Small intestine (tissue), 7 donors: ENCODE results near the gene PRG3. TPM values are rescaled to one million over a fixed set of nuclear protein-coding genes. Genes with fewer than 3 reads are reported as not detected.

Source experiments
- DNase-seq, 2 donors: peaks; one replicate each; pipeline versions ENCODE4 v3.0.0 to v3.0.0-alpha.2; 2013
- FAIRE-seq: peaks from 2 replicates; lab custom pipeline; 2012; peaks lifted over from hg19 to GRCh38; lab: Jason Lieb, UNC
- H3K27ac ChIP-seq, 3 donors: one replicate each; pipeline ENCODE4 v1.5.1; 2013; ENCODE audit warnings: low read length in 2 of 3, mild to moderate bottlenecking in 2 of 3, control low read depth in 1 of 3, inconsistent platforms in 1 of 3, low read depth in 1 of 3, moderate library complexity in 1 of 3
- H3K27me3 ChIP-seq, 3 donors: one replicate each; pipeline ENCODE4 v1.6.1; 2013; ENCODE audit warnings: low read length in 3 of 3, inconsistent platforms in 1 of 3; ENCODE audit not compliant: control insufficient read depth in 3 of 3, insufficient read depth in 3 of 3
- H3K36me3 ChIP-seq, 3 donors: one replicate each; pipeline ENCODE4 v1.6.1; 2013; ENCODE audit warnings: low read length in 3 of 3, inconsistent platforms in 1 of 3, low read depth in 1 of 3, mild to moderate bottlenecking in 1 of 3, moderate library complexity in 1 of 3; ENCODE audit not compliant: control insufficient read depth in 3 of 3, insufficient read depth in 2 of 3
- H3K4me1 ChIP-seq, 3 donors: one replicate each; pipeline ENCODE4 v1.6.1; 2013; ENCODE audit warnings: low read length in 2 of 3, inconsistent platforms in 1 of 3, low read depth in 1 of 3, mild to moderate bottlenecking in 1 of 3, moderate library complexity in 1 of 3; ENCODE audit not compliant: control insufficient read depth in 3 of 3, insufficient read depth in 2 of 3
- H3K4me3 ChIP-seq, 3 donors: one replicate each; pipeline ENCODE4 v1.5.1; 2013; ENCODE audit warnings: low read length in 3 of 3, control low read depth in 1 of 3, inconsistent platforms in 1 of 3, low read depth in 1 of 3, mild to moderate bottlenecking in 1 of 3, moderate library complexity in 1 of 3
- H3K9me3 ChIP-seq, 2 donors: one replicate each; pipeline ENCODE4 v1.6.1; 2013; ENCODE audit warnings: low read depth in 1 of 2, low read length in 1 of 2; ENCODE audit not compliant: control insufficient read depth in 2 of 2, insufficient read depth in 1 of 2
- WGBS, 3 donors: extraction: QIAGEN DNeasy Blood & Tissue Kit; methylation state at CpG; one replicate each; pipeline ENCODE4 v1.1.7; 2013; 5-methylcytosine and 5-hydroxymethylcytosine counted together
- polyA plus RNA-seq, 4 donors: library from polyadenylated mRNA; stranded (reverse) in 3 of 4; unstranded in 1 of 4; fragments of 200-250 nt in 3 of 4; fragments of 120-200 nt in 1 of 4; gene quantifications; one replicate each; pipeline versions ENCODE4 v1.2.1 to v1.2.3, GENCODE V29; 2013
- donor health status: healthy with polysubstance abuse.
- donor health status: control.
- donor health status: control.
- donor health status: Bipolar disorder and iron deficiency.
- donor health status: healthy.

Gene PRG3
- polyA plus RNA-seq, 4 donors, result 0.22 TPM; not detected in 3

DNA sequence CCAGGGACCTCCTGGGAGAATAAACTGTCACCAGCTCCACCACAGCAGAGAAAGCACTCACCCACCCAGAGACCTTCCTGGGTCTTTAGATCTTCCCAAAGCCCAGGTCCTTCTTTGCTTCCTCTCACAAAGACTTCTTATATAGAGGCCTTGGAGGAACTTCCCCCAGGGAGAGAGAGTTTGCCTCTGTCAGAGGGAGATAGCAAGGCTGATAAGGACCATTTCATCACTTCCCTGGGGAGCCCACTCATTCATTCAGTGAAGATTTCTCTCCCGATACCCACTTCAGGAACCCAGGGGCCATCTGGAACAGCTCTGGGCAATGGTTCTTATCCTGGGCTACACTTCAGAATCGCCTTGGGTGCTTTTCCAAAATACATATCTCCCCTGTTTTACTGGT, 9.6 kb upstream of the PRG3 start, which contains the start of gene PRG2:
Gene PRG2 (minus strand): TSS at position 116 of the 400 bp plus-strand sequence. CDS start 706 bp downstream, outside the sequence.
- WGBS, 3 donors, result 67 to 74% (median 70%) methylated on average over 2 of the region's 2 CpGs
- no peak within 1 kb of the TSS for H3K27ac ChIP-seq
- FAIRE-seq (no peak), DNase-seq (no peak)
- H3K4me1 ChIP-seq, result no peaks in the 10 kb centered on the region
- H3K36me3 ChIP-seq, result no peaks in the 10 kb centered on the region
- H3K27me3 ChIP-seq, result peaks cover 0 to 14% (median 0%) of the 10 kb centered on the region in 3 donors
- no peak within 1 kb of the TSS for H3K4me3 ChIP-seq
- no peaks in the 10 kb centered on the region for H3K9me3 ChIP-seq

DNA sequence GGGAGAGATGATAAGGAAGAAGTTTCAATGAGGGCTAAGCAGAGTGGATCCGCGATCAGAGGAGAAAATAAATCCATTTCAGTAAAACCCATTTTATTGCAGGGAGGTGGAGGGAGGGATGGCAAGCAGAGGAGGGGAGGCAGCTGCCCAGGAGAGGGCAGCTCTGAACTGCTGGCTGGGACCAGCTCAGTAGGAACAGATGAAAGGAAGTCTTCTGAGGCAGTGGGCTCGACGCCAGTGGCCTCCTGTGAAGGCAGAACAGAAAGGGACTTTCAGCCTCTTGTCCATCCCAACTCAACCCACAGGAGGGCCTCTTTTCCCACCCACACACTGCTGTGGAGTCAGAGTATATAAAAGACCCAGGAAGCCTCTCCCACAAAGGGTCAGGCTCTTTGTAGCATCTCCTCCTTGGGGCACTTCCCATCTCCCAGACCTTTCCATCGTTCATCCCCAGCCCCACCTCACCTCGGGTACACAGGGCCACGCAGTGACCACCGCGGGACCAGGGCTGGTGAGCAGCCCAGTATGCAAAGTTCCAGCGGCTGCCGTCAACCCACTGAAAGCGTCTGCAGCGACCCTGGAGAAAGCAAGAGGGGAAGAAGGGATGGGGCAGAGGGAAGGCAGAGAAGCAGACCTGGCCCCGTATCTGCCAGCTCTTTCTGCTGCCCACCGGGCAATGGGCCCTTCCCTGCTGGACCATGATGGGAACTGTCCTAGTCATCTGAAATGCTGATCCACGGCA, 6.5 kb upstream of the PRG3 start:
- FAIRE-seq, result no peak
- Histone ChIP-seq H3K36me3 (no peaks in the 10 kb centered on the region), H3K27ac (no peak overlapping the region), H3K4me3 (no peak overlapping the region), H3K27me3 (peaks cover 0 to 18% (median 0%) of the 10 kb centered on the region in 3 donors), H3K4me1 (no peaks in the 10 kb centered on the region), H3K9me3 (no peaks in the 10 kb centered on the region)
- DNase-seq, result no peak
- WGBS, 3 donors, result 72 to 80% (median 77%) methylated on average over 16 of the region's 16 CpGs

DNA sequence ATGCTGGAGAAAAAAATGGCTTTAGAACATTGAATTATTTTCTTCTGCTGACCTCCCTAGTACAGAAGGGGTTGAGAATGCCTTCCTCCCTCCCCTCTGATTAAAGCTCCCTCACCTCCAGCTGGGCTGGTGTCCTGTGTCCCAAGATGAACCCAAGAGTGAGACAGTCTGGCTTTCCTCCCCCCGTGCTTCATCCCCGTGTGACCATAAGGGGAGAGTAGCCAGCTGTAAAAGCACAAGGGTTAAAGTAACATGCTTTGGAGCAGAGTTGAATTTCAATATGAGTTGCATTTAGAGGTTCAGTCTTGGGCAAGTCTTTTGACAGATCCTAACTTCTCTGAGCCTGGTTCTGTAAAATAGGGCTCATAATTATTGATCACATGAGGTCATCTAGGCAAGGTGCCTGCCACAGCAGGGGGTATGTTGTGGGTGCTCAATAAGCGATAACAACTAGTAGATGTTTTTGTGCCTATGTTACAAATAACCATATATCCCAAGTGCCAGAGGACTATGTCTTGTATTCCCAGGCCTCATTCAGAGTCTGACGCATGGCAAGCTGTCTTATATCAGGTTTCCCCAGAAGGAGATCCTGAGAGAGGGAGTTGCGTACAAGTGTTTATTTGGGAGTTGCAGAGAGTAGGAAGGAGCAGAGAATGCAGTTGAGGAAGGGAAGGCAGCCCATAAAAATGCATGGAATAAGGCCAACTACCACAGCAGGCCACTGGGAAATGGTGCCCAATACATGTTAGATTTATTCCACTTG, 5.4 kb upstream of the PRG3 start:
- Histone ChIP-seq H3K36me3 (no peaks in the 10 kb centered on the region), H3K27me3 (peaks cover 0 to 18% (median 0%) of the 10 kb centered on the region in 3 donors), H3K4me1 (no peaks in the 10 kb centered on the region), H3K27ac (no peak overlapping the region), H3K9me3 (no peaks in the 10 kb centered on the region), H3K4me3 (no peak overlapping the region)
- 70 to 85% (median 84%) methylated on average over 5 of the region's 5 CpGs for WGBS, 3 donors
- FAIRE-seq (no peak), DNase-seq (no peak)

GRCh38 chr11:57379732-57380131, 1.2 kb downstream of the PRG3 start:
- Histone ChIP-seq H3K9me3 (no peaks in the 10 kb centered on the region), H3K4me3 (no peak overlapping the region), H3K27me3 (peaks cover 0 to 8% (median 0%) of the 10 kb centered on the region in 3 donors), H3K27ac (no peak overlapping the region), H3K4me1 (no peaks in the 10 kb centered on the region), H3K36me3 (no peaks in the 10 kb centered on the region)
- FAIRE-seq (no peak), DNase-seq (peak in 1 of 2 donors; percentile 49)
- 29 to 30% (median 29%) methylated on average over 10 of the region's 10 CpGs for WGBS, 3 donors

- no peaks in the 10 kb centered on the region for H3K9me3 ChIP-seq
- no peak for DNase-seq
- no peak overlapping the region for H3K27ac ChIP-seq
- H3K4me1 ChIP-seq, result no peaks in the 10 kb centered on the region
- no peak for FAIRE-seq
- no peak overlapping the region for H3K4me3 ChIP-seq
- peaks cover 0 to 6% (median 0%) of the 10 kb centered on the region in 3 donors for H3K27me3 ChIP-seq
- no peaks in the 10 kb centered on the region for H3K36me3 ChIP-seq
Observed at GRCh38 chr11:57378186-57378585, 2.8 kb downstream of the PRG3 start.

DNA sequence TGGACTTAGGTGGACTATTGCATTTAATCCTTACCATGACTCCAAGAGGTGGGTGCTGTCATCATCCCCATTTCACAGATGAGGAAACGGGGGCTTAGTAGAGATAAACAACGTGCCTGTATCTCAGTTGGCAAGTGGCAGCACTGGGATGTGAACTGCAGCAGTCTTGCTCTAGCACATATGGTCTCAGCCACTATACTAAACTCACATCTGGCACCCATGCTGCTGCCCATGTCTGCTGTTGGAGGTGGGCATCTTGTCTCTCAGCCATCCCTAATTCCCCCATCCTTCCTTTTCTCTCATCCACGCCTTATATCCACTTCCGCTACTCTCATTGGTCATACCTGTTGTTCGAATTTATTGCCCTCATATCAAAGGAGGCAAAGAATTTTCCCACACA, 3.8 kb downstream of the PRG3 start:
- no peaks in the 10 kb centered on the region for H3K9me3 ChIP-seq
- no peak for FAIRE-seq
- peaks cover 0 to 6% (median 0%) of the 10 kb centered on the region in 3 donors for H3K27me3 ChIP-seq
- H3K36me3 ChIP-seq, result no peaks in the 10 kb centered on the region
- no peak overlapping the region for H3K4me3 ChIP-seq
- 38 to 69% (median 48%) methylated on average over 5 of the region's 5 CpGs for WGBS, 3 donors
- H3K27ac ChIP-seq, result no peak overlapping the region
- DNase-seq, result no peak
- H3K4me1 ChIP-seq, result no peaks in the 10 kb centered on the region

DNA sequence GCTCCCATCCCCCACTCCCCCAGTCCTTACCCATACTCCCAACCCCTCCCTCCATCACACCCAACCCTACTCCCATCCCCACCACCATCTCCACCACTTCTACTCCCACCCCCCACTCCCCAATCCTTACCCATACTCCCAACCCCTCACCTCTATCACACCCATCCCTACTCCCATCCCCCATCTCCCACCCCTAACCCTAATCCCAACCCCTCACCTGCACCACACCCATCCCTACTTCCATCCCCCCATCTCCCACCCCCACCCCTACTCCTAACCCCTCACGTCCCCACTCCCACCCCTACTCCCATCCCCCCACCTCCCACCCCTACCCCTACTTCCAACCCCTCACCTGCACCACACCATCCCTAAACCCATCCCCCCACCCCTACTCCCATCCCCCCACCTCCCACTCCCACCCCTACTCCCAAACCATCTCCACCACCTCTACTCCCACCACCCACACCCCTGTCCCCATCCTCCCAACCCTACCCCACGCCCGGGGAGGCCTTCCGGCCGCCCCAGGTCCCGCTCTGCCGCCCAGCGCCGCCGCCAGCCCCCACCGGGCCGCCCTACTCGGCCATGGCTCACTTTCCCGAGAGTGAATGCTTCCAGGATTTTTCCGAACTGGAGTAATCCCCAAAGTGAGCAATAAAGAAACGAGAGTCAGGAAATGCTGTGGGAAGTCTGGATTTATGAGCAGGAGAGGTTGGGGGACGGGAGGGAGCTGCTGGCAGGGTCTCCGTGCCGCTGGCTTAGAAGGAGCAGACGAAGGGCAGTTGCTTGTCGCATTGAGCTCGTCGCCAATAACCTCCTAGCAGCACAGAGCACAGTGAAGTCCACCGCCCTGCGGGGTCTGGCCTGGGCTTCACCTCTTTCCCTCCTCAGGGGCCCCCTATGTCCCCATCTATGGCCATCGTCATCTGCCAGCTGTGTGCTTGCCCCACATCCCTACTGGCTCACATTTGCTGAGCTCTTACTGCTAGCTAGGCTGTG, 4.6 kb downstream of the PRG3 start:
- no peak for FAIRE-seq
- Histone ChIP-seq H3K27me3 (peaks cover 0 to 6% (median 0%) of the 10 kb centered on the region in 3 donors), H3K4me3 (no peak overlapping the region), H3K27ac (no peak overlapping the region), H3K36me3 (no peaks in the 10 kb centered on the region), H3K4me1 (no peaks in the 10 kb centered on the region), H3K9me3 (no peaks in the 10 kb centered on the region)
- 67 to 74% (median 72%) methylated on average over 25 to 26 of the region's 26 CpGs for WGBS, 3 donors
- no peak for DNase-seq

- no peak for DNase-seq
- H3K27me3 ChIP-seq, result peaks cover 0 to 3% (median 0%) of the 10 kb centered on the region in 3 donors
- no peaks in the 10 kb centered on the region for H3K9me3 ChIP-seq
- H3K4me3 ChIP-seq, result no peak overlapping the region
- no peaks in the 10 kb centered on the region for H3K4me1 ChIP-seq
- no peaks in the 10 kb centered on the region for H3K36me3 ChIP-seq
- no peak overlapping the region for H3K27ac ChIP-seq
- 55 to 71% (median 64%) methylated on average over 2 of the region's 2 CpGs for WGBS, 3 donors
- no peak for FAIRE-seq
Observed at GRCh38 chr11:57375490-57375889, 5.5 kb downstream of the PRG3 start.
